HG03135 (cell line): Measurements from ENCODE around the gene ANKRD17.
"Not testable (repeated sequence)": the region's sequence is repeated elsewhere in the genome, so short reads cannot be mapped to it uniquely, and the experiment has no call there.

ENCODE experiments used
- ATAC-seq: cut with Tn5 transposase; IDR thresholded peaks from one replicate; pipeline ENCODE4 v1.9.1; 2021; ENCODE audit warnings: mild to moderate bottlenecking, moderate library complexity; ENCODE audit not compliant: unreplicated experiment

ANKRD17 gene, protein sequence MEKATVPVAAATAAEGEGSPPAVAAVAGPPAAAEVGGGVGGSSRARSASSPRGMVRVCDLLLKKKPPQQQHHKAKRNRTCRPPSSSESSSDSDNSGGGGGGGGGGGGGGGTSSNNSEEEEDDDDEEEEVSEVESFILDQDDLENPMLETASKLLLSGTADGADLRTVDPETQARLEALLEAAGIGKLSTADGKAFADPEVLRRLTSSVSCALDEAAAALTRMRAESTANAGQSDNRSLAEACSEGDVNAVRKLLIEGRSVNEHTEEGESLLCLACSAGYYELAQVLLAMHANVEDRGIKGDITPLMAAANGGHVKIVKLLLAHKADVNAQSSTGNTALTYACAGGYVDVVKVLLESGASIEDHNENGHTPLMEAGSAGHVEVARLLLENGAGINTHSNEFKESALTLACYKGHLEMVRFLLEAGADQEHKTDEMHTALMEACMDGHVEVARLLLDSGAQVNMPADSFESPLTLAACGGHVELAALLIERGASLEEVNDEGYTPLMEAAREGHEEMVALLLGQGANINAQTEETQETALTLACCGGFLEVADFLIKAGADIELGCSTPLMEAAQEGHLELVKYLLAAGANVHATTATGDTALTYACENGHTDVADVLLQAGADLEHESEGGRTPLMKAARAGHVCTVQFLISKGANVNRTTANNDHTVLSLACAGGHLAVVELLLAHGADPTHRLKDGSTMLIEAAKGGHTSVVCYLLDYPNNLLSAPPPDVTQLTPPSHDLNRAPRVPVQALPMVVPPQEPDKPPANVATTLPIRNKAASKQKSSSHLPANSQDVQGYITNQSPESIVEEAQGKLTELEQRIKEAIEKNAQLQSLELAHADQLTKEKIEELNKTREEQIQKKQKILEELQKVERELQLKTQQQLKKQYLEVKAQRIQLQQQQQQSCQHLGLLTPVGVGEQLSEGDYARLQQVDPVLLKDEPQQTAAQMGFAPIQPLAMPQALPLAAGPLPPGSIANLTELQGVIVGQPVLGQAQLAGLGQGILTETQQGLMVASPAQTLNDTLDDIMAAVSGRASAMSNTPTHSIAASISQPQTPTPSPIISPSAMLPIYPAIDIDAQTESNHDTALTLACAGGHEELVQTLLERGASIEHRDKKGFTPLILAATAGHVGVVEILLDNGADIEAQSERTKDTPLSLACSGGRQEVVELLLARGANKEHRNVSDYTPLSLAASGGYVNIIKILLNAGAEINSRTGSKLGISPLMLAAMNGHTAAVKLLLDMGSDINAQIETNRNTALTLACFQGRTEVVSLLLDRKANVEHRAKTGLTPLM (N-terminal part only)

DNA sequence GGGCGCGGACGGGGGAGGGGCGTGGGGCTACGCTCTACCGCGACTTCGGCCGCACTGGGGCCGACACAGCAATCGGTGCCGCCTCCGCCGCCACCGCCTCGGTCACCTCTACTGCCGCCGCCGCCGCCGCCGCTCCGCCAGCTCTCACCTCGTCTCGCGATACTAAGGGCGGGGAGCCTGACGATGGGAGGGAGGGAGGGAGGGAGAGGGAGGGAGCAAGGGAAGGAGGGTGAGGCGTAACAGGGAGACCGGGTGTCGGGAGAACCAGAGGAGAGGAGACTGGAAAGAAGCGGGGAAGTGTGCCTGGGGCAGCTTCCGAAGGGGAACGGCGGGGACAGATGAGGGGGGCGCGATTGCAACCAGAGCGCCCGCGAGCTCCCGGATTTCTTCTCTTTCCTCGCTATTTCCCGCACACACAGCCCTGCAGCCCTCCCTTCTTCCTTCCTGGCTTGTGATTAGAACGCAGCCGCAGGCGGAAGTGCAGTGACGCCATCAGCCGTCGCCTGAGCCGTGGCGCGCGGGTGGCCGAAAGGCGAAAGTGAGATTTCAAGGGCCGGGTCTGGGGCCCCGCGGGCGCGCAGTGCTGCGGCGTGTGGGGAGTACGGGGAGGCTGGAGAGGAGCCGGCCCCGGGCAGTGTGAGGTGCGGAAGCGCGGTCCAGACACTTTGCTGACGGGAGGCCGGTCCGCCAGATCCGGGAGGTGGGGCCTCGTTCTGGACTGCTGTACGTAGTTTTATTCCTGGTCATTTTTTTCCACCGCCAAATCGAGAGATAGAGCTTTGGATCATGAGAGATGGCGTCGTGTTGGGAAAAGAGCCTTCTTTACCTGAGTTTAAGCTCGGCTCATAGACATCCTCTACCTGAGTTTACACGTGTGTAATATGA lies at the start of gene ANKRD17:
TSS of gene ANKRD17 (minus strand) at position 113 of the 885 bp plus-strand sequence. CDS start 130 bp downstream, outside the sequence.
- peak; percentile 81 for ATAC-seq

DNA sequence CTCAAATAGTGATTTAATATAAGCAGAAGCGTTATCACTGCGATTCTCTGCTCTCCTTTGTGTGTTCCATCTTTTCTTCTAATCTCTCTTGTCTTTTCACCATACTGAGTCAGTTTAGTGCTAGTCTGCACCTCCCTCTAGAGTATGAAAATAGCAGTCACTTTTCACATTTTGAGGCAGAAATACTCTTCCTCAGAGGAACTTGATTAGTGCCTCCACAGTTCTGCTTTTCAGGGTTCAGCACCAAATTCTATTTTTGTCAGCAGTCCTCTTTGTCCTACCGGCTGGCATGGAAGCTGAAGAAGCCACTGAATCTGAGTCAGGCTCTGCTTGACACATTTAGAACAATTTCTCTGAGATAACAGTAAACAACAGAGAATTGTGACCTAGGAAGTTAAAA lies 49.7 kb upstream of the ANKRD17 start:
- no peak for ATAC-seq

DNA sequence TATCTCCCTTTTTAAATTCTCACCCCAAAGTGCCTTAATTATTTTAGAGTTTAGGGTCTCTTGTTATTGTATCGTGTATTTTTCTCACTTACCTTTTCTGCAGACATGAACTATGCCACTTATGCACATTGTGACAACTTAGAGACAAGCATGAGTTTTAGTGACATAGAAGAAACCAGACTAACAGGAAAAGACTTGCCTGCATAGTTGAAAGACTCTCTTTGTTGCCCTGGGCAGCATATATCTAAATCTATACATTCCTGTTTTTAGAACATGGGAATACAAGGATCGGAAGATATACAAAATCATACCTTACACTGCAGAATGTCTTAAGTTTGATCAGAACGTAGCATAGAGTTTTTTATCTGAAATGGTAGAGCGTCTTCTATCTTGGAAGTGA lies 45.1 kb upstream of the ANKRD17 start:
- no peak for ATAC-seq

DNA sequence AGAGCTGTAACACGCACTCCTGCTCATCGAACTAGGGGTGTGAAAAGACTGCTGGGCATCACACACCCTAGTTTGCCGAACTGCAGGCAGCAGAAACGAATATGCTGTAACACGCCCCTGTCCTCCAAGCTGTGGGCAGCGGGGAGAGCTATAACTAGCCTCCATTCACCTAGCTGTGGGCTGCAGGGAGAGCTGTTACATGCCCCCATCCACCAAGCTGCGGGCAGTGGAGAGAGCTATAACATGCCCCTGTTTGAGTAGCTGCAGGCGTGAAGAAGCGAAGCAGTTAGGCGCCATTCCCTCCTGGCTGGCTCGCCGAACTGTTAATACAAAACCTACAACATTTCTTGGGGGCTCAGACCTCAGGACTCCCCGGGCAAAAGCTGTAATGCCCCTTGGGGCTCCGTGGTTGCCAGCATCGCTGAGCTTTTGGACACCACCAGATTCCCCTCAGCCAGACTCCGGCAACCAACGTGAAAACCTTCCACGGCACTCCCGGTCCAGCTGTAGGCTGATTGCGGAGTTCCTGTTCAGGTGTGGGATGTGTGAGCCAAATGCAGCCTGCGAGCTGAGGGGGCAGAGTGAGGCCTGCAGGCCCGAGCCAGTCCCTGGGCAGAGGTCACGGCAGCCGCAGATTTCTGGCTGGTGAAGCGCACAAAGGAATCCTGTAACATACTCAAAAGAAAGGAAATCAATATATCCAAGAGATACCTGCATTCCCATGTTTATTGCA lies 41.1 kb upstream of the ANKRD17 start:
- no peak for ATAC-seq

DNA sequence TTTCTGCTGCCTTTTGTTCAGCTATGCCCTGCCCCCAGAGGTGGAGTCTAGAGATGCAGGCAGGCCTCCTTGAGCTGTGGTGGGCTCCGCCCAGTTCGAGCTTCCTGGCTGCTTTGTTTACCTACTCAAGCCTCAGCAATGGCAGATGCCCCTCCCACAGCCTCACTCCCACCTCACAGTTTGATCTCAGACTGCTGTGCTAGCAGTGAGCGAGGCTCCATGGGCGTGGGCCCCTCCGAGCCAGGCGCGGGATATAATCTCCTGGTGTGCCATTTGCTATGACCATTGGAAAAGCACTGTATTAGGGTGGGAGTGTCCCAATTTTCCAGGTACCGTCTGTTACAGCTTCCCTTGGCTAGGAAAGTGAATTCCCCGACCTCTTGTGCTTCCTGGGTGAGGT lies 34.1 kb upstream of the ANKRD17 start:
- ATAC-seq = not testable (repeated sequence)

DNA sequence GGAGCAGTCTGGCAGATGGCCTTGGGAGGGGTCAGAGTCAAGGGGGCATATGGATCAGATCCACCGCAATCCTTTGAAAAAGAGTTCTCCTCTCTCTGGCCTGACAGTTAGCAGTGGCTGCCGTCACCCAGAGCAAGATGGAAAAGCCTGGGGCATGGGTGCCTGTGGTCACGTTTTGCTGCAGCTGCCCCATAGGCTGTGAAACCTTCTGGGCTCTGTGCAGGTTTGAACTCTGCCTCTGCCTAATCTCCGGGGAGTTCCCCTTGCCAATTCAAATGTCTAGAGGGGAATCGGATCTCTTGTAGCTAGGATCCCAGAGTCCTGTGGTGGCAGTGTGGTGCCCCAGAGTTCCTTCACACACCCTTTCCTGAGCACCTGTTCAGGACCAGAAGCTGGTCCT lies 23.4 kb upstream of the ANKRD17 start:
- ATAC-seq = no peak

DNA sequence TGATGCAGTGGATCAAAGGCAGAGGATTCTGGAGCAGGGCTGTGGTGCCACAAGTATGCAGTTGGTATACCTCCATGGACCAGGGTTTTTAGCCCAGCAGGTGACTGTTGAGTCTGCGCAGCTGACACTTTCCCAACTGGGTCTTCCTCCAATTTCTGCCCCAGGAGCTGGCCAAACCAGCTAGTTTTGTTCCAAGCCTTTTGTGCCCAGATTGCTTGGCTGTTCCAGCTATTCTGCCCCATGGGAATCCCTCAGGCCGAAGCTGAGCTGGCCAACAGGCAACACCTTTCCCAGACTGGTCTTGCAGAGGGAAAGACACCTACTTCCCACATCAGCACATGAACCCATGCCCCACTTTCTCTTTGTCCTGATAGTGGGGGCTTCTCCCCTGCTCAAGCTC lies 22.8 kb upstream of the ANKRD17 start:
- no peak for ATAC-seq

DNA sequence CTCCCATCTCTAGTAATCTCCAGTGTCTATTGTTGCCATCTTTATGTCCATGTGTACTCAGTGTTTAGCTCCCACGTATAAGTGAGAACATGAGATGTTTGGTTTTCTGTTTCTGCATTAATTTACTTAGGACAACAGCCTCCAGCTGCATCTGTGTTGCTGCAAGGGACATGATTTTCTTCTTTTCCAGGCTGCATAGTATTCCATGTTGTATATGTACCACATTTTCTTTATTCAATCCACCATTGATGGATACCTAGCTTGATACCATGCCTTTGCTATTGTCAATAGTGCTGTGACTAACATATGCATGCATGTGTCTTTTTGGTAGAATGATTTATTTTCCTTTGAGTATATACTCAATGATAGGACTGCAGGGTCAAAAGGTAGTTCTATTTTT lies 18.6 kb upstream of the ANKRD17 start:
- no peak for ATAC-seq

DNA sequence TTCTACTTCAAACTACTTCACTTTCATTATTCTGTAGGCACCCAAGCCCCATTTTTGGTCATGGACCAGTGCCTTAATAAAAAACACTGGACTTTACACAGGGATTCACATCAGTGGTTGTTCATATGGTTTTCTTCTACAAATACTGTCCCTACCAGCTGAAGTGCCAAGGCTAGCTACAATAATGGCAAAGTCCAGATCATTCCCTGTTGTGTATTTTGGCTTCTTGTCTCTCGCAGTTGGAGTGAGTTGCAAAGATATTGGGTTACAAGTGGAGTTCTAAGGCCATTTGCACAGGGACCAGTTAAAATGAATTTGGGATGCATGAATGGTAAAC lies 16.7 kb upstream of the ANKRD17 start:
- ATAC-seq = no peak

DNA sequence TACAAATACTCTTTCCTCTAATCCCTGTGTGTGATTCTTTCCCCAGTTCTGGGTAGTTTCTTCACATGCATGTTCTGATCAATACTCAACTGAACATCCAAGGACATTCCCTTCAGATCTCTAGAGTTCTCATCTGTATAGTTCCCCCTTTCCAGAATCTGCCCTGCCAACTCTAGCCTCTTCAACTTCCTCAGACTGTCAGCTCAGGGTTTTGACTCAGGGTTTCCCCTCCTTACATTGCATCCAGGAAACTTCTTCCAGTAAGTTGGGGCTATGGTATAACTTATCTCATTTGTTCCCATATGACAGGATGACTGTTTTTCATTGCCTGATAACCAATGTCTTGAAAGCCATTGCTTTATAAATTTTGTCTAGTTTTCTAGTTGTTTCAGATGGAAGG lies 14.2 kb upstream of the ANKRD17 start:
- no peak for ATAC-seq

DNA sequence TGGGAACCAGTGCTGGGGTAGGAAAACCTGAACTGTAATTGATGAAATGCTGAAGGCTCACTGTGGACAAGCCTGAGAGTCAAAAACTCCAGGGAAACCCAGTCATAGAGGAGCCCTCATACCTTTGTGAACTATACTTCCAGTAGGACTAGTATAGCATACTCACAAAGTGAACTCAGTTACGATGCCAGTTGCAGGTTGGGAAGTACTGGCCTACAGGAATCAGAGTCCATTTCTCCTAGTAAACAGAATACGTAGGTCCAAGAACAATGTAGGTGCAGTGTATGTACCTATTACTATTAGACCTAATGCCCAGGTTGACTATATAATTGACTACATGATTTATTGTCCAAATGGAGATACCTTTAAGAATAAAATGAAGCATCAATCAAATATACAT lies 8.5 kb upstream of the ANKRD17 start:
- no peak for ATAC-seq

DNA sequence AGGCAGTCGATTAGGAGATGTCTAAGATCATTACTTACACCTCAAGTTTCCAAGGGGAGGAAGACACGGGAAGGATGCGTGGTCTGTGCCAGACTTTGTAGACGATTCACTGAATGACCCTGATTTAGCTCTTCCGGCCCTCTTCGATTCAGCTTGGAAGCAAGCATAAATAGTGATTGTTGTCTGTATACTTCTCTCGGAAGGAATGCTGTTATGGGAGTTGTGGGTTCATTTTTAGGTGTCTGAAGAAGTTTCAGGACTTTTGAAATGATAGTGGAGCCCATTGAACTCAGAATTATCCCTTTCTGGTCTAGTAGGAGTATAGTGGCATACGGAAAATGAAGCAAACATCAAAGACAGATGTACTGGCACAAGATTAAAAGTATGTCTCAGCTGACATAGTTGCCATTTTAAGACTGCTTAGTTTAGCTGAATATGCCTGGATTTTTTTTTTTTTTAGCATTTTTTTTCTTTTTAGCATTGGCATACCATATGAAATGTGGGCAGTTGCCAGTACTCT lies 1.0 kb upstream of the ANKRD17 start:
- ATAC-seq = peak; percentile 7

DNA sequence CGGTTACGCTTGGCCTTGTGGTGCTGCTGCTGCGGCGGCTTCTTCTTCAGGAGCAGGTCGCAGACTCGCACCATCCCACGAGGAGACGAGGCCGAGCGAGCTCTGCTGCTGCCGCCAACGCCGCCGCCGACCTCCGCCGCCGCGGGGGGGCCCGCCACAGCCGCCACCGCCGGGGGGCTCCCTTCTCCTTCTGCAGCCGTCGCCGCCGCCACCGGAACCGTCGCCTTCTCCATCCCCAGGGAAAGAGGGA lies 237 bp downstream of the ANKRD17 start:
- peak; percentile 22 for ATAC-seq

DNA sequence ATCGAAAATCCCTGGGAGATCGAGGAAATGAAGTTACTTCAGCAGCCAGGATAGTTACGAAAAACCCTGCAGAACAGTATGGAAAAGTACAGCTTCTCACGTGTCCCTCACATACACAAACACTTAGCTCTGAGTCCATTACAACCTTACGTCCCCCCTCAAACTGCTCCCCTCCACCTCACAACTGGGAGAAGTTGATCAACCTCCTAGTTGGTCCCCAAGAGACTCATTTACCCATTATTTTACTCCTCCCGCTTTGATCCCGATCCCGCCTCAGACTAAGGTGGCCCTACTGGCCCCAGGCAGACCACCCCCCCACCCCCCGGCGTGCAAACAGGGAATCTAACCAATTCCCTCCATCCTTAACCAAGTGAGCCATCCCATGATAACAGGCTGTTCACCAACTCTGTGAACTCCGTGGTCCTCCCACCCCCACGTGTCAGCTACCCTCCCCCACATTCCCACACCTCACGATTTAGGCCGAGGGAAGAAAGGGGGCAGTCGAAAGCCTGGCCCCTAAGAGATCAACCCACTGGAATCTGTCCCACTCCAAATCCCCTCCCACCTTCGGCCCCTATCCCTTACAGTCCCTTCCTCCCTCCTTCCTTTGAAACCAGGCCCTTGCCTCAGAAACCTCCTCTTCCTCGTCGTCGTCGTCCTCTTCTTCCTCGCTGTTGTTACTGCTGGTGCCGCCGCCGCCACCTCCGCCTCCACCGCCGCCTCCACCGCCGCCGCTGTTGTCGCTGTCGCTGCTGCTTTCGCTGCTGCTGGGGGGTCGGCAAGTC lies 755 bp downstream of the ANKRD17 start:
- no peak for ATAC-seq

DNA sequence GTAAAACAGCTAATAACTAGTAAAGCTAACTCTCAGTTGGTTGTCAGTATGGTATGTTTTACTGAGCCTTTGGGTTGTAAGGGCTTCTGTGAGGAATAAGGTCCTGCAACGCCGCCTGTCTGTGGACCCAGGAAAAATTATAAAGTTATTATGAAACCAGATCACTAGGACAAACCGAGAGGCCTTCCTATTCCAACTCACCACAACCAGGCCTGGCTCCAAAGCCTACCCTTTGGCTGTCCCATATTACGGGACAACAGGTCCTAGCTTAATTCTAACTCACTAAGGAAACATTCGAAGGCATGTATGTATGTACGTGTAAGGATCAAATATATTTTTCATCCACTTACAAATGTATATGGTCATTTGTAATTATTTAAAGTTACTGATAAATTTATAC lies 1.4 kb downstream of the ANKRD17 start:
- ATAC-seq = no peak

DNA sequence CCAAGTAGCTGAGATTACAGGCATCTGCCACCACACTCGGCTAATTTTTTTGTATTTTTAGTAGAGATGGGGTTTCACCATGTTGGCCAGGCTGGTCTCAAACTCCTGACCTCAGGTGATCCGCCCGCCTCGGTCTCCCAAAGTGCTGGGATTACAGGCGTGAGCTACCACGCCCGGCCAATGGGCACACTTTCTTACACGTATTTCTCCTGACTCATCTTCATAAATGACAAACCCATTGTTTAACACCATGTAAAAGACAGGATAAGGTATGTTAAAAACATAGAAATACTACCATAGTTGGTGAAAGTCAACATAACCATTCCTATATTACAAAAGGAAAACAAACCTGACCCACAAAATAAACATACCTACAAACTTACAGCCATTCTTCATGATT lies 2.8 kb downstream of the ANKRD17 start:
- ATAC-seq = not testable (repeated sequence)

DNA sequence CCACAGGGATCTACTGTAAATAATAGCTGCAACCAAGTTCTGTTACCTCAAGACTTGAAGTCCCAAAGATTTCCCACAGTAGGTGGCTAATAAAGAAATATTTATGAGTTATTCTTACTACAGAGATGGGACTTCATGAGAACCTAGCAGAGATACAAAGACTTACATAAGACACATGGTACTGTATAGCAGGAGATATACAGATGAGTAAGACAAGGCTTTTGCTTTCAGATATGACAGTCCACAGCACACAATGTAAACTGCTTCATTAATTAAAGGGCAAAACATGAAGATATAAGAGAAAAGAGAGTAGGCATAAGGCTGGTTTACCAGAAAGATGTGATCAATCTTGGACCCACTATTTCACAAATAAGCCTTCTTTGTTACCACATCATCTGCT lies 6.6 kb downstream of the ANKRD17 start:
- ATAC-seq = no peak

DNA sequence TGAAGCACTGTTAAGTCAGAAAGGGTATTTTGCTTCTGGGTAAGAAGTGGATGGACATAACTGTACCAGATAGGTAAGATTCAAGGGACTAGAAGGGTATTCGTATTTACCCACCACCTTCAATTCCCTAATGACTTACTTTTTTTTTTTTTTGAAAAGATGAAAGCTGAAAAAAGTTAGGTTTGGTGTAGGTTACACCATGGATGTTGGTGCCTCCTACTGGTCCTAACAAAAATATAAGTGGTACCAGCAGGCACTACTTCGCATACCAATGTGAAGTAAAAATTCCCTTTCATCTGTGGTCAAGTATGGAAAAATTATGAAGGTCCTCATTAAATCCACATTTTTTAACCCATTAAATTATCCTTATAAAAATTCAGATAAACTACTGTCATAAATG lies 7.2 kb downstream of the ANKRD17 start:
- no peak for ATAC-seq

DNA sequence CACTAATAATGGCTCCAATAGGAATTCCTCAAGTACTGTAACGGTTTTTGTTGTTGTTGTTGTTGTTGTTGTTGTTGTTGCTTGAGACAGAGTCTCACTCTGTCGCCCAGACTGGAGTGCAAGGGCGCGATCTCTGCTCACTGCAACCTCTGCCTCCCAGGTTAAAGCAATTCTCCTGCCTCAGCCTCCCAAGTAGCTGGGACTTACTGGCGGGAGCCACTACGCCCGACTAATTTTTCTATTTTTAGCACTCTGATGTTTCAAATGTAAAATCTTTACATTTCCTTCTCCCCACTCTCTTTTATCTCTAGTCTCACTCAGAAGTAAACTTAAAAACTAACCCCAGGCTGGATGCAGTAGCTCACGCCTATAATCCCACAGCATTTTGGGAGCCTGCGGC lies 8.0 kb downstream of the ANKRD17 start:
- no peak for ATAC-seq
